Cardiac muscle cell (in vitro differentiated cells and primary cell): Measurements from ENCODE around the gene SRSF3. TPM values are rescaled to one million over a fixed set of nuclear protein-coding genes. Genes with fewer than 3 reads are reported as not detected.
A peak's percentile ranks its signal among the peaks of the same experiment; 100 is the strongest.

Source experiments
- DNase-seq, 2 donors: peaks; one replicate each; pipeline versions ENCODE4 v3.0.0 to v3.0.0-alpha.2; 2010 to 2017; ENCODE audit warnings: low read depth in 1 of 2, low spot score in 1 of 2
- H3K27ac ChIP-seq: fragments of 200-600 bp; sonication (generic); 2 replicates; pipeline ENCODE4 v1.5.1; 2016
- H3K27me3 ChIP-seq: fragments of 200-600 bp; sonication (generic); 2 replicates; pipeline ENCODE4 v1.6.0; 2016; ENCODE audit warnings: control low read depth
- H3K36me3 ChIP-seq: fragments of 200-600 bp; sonication (generic); 2 replicates; pipeline ENCODE4 v1.5.1; 2016; ENCODE audit warnings: control low read depth
- H3K4me1 ChIP-seq: fragments of 200-600 bp; sonication (generic); 2 replicates; pipeline ENCODE4 v1.8.1; 2017; ENCODE audit warnings: low read depth, mild to moderate bottlenecking, mixed run types
- H3K4me3 ChIP-seq: fragments of 200-600 bp; sonication (generic); 2 replicates; pipeline ENCODE4 v1.5.1; 2016; ENCODE audit warnings: mild to moderate bottlenecking
- H3K9me3 ChIP-seq: fragments of 200-600 bp; sonication (generic); 2 replicates; pipeline ENCODE4 v1.5.1; 2017; ENCODE audit warnings: low read depth, mild to moderate bottlenecking, control low read depth
- polyA plus RNA-seq: library from polyadenylated mRNA; unstranded; fragments of >200 nt; fragmentation: Nextera tagmentation; extraction: Ambion mirVana; gene quantifications from 2 replicates; pipeline ENCODE4 v1.2.1, GENCODE V29; 2016
- total RNA-seq: library from RNA; depleted of rRNA; stranded (reverse); fragments of >200 nt; gene quantifications from 2 replicates; pipeline ENCODE4 v1.2.3, GENCODE V29; 2016
- TF ChIP-seq, protein P1 (sequence below): IDR thresholded peaks from 2 replicates; pipeline ENCODE4 v1.5.1; 2012; ENCODE audit warnings: low read depth, mild to moderate bottlenecking, low read length

SRSF3 gene
- total and polyA plus RNA-seq, 2 experiments from 2014 or later: 122 to 184 TPM

DNA sequence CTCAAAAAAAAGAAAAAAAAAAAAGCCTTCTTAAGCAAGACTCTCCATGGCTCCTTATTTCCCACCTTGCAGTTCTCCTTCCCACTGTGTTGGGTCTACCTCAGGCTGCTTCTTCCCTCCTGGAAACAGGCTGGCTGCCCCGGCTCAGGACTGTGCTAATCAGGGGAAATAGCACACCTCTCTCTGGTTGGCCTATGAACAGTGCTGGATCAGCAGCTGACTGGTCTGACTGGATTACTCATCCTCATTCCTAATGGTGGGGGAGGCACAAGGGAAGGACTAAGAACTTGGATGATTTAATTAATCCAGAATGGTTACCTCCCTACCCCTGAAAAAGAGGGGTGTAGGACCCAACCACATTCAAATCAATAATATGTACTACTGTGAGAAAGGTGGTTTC lies 3.9 kb upstream of the SRSF3 start:
- TF ChIP-seq, protein P1, sequence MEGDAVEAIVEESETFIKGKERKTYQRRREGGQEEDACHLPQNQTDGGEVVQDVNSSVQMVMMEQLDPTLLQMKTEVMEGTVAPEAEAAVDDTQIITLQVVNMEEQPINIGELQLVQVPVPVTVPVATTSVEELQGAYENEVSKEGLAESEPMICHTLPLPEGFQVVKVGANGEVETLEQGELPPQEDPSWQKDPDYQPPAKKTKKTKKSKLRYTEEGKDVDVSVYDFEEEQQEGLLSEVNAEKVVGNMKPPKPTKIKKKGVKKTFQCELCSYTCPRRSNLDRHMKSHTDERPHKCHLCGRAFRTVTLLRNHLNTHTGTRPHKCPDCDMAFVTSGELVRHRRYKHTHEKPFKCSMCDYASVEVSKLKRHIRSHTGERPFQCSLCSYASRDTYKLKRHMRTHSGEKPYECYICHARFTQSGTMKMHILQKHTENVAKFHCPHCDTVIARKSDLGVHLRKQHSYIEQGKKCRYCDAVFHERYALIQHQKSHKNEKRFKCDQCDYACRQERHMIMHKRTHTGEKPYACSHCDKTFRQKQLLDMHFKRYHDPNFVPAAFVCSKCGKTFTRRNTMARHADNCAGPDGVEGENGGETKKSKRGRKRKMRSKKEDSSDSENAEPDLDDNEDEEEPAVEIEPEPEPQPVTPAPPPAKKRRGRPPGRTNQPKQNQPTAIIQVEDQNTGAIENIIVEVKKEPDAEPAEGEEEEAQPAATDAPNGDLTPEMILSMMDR: no peak
- Histone ChIP-seq H3K36me3 (no peaks in the 10 kb centered on the region), H3K27me3 (no peaks in the 10 kb centered on the region), H3K4me3 (no peak overlapping the region), H3K4me1 (no peaks in the 10 kb centered on the region), H3K9me3 (no peaks in the 10 kb centered on the region), H3K27ac (no peak overlapping the region)
- DNase-seq: peak in 1 of 2 donors; percentile 83

DNA sequence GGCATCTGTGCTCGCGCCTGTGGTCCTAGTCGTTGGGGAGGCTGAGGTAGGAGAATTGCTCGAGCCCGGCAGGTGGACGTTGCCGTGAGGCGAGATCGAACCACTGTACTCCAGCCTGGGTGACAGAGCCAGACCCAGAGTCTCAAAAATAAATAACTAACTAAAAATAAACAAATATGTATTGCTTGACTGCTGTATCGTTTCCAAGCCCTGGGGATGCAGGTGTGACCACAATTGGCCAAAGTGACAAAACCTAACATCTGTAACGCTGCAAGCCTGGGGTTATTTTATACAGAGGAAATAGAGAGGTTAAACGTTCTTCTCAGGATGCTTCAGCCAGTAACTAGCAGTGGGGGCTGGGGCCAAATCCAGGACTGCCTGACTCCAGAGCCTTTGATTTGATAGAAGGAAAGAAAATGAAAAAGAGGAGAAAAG lies 1.9 kb upstream of the SRSF3 start:
- no peaks in the 10 kb centered on the region for H3K27me3 ChIP-seq
- TF ChIP-seq, protein P1: no peak
- no peak for DNase-seq

DNA sequence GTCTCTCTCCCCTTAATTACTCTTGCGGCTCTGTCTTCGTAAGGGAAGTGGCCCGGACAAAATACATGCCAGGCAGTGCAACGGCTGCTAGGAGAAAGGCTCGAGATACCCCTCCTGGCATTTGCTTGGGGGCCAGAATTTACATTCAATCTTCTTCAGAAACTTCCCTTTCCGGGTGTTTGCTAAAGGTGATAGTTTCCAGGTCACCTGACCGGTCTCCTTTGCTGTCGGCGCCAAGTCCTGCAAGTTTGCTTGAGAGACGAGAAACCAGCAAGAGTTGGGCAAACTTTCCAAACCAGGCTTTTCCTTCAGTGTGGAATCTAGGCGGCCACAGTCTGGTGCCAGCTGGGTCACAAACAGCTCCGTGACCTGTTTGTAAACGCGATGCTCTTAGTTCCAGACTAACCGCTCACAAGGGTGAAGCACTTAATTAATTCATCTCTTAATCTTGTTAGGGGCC lies 563 bp upstream of the SRSF3 start:
- Histone ChIP-seq H3K9me3 (no peaks in the 10 kb centered on the region), H3K27ac (peak overlapping the region; percentile 98), H3K4me1 (peaks cover 20% of the 10 kb centered on the region), H3K4me3 (peak overlapping the region; percentile 94), H3K36me3 (peaks cover 19% of the 10 kb centered on the region), H3K27me3 (no peaks in the 10 kb centered on the region)
- TF ChIP-seq, protein P1: no peak
- DNase-seq: peak; percentile 41 to 43

More for the DNA sequence above, 1.9 kb upstream of the SRSF3 start:
- H3K4me1 ChIP-seq: peaks cover 7% of the 10 kb centered on the region
- peaks cover 7% of the 10 kb centered on the region for H3K36me3 ChIP-seq
- no peak overlapping the region for H3K27ac ChIP-seq
- no peaks in the 10 kb centered on the region for H3K9me3 ChIP-seq
- H3K4me3 ChIP-seq: no peak overlapping the region

DNA sequence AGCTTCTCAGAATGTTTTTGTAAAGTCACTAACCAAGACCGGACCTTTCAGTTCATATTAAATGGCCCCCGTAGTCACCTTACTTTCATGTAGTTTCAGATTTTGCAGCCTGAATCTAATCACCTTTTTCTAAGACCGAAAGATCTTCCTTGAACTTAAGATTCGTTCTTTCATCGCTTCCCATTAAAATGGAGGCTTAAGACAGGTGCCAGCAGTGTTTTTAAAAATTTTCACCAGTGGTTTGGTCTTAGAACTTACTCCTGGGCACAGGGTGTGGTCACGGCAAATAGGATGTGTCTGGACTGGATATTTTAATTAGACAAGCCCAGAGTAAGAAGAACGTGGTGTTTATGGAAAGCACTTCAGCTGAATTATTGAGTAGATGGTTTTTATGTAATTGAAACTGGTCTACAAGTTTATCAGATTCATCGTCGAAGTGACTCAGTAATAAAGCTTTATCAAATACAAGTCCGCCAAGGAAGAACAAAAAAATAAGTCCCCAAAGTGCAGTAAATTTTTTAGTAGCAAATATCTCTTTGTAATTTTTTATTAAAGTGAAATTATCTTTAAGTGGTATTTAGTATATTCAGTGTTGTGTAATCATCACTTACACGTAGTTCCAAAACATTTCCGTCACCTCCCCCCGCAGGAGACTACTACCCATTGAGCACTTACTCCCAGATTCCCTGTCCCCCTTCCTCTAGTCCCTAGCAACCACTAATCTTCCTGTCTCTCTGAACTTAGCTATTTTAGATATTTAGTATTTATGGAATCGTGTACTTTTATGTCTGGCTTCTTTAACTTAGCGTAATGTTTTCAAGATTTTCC lies 868 bp downstream of the SRSF3 start:
- H3K9me3 ChIP-seq: no peaks in the 10 kb centered on the region
- TF ChIP-seq, protein P1: no peak
- H3K36me3 ChIP-seq: peaks cover 34% of the 10 kb centered on the region
- peaks cover 29% of the 10 kb centered on the region for H3K4me1 ChIP-seq
- H3K4me3 ChIP-seq: peak overlapping the region; percentile 94
- H3K27me3 ChIP-seq: no peaks in the 10 kb centered on the region
- DNase-seq: peak; percentile 53 to 75
- H3K27ac ChIP-seq: peak overlapping the region; percentile 98

DNA sequence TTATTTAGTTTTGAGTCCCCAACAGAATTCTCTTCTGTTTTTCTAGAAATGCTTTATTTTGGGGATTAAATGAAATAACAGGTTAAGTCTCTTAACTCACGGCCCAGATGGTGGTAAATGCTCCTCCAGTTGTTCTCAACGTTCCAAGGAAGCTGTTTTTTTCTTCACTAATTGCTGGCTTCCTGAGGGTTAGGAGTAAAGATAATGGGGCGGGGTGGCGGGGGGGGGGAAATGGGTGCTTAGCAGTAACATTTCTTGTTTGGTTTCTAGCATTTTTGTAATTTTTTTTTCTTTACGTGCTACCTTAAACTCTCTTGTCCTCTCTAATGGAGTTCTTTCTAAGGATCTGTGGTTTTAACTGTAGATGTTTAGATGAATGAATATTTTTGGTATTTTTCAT lies 2.2 kb downstream of the SRSF3 start:
- Histone ChIP-seq H3K27me3 (no peaks in the 10 kb centered on the region), H3K36me3 (peaks cover 46% of the 10 kb centered on the region), H3K4me3 (peak overlapping the region; percentile 94), H3K4me1 (peaks cover 29% of the 10 kb centered on the region), H3K9me3 (no peaks in the 10 kb centered on the region), H3K27ac (peak overlapping the region; percentile 98)
- TF ChIP-seq, protein P1: no peak
- no peak for DNase-seq
